Gastrocnemius medialis (tissue), 4 donors: Measurements from ENCODE around the gene CRP. TPM values are rescaled to one million over a fixed set of nuclear protein-coding genes. Genes with fewer than 3 reads are reported as not detected.

Source experiments
- ATAC-seq, 2 donors: fragments of 150-250 bp; one replicate each; pipeline ENCODE4 v1.9.1; 2016
- DNase-seq, 2 donors: peaks; one replicate each; pipeline ENCODE4 v3.0.0-alpha.2; 2019
- H3K27ac ChIP-seq, 4 donors: fragments of 200-600 bp; sonication (generic); 1 replicate in 1 of 4; 2 replicates in 3 of 4; pipeline ENCODE4 v1.5.1; 2016 to 2018; ENCODE audit warnings: mild to moderate bottlenecking in 2 of 4, moderate library complexity in 1 of 4
- H3K27me3 ChIP-seq, 3 donors: fragments of 200-600 bp; sonication (generic) in 2 of 3; 1 replicate in 1 of 3; 2 replicates in 2 of 3; pipeline versions ENCODE4 v1.5.1 to v1.6.0; 2016 to 2019; ENCODE audit warnings: mild to moderate bottlenecking in 1 of 3, moderate library complexity in 1 of 3
- H3K36me3 ChIP-seq, 2 donors: fragments of 200-600 bp; sonication (generic) in 1 of 2; one replicate each; pipeline ENCODE4 v1.5.1; 2017 to 2018
- H3K4me1 ChIP-seq, 2 donors: fragments of 200-600 bp; sonication (generic) in 1 of 2; one replicate each; pipeline ENCODE4 v1.5.1; 2016 to 2017; ENCODE audit warnings: mild to moderate bottlenecking in 2 of 2
- H3K4me3 ChIP-seq, 4 donors: fragments of 200-600 bp; sonication (generic) in 3 of 4; 1 replicate in 1 of 4; 2 replicates in 3 of 4; pipeline ENCODE4 v1.5.1; 2016 to 2019; ENCODE audit warnings: mild to moderate bottlenecking in 2 of 4
- H3K9me3 ChIP-seq, 3 donors: fragments of 200-600 bp; sonication (generic) in 2 of 3; 1 replicate in 1 of 3; 2 replicates in 2 of 3; pipeline ENCODE4 v1.5.1; 2016 to 2019
- POLR2A ChIP-seq, 2 donors: fragments of 450-650 bp; IDR thresholded peaks; one replicate each; pipeline ENCODE4 v1.6.1; 2017; ENCODE audit warnings: antibody characterized with exemption in 2 of 2, mild to moderate bottlenecking in 2 of 2, moderate library complexity in 2 of 2
- in situ Hi-C, 4 donors: fragments of 200-750 bp; cut with MboI; loops; one replicate each; pipeline versions ENCODE4 v1.15.0 to v1.8.0; 2017; ENCODE audit warnings: low sequenced_read_pairs in 4 of 4
- intact Hi-C: fragments of 100-400 bp; cut with DNase I; formaldehyde crosslinking; loops from one replicate; pipeline ENCODE4 v1.15.1; 2023; ENCODE audit warnings: low total_unique reads
- total RNA-seq, 4 donors: library from RNA; depleted of rRNA; stranded (reverse); fragments of >200 nt; gene quantifications; one replicate each; pipeline versions ENCODE4 v1.1.0 to v1.2.3, GENCODE V29; 2016
- TF ChIP-seq, protein P1 (sequence below), 5 experiments: fragments of 450-650 bp in 3 of 5; fragments of 200-600 bp in 2 of 5; sonication (generic) in 2 of 5; IDR thresholded peaks in 4 of 5; conservative IDR thresholded peaks in 1 of 5; 1 replicate in 4 of 5; 2 replicates in 1 of 5; pipeline ENCODE4 v1.5.1; 2016 to 2019; ENCODE audit warnings: antibody characterized with exemption in 5 of 5, mild to moderate bottlenecking in 3 of 5, moderate library complexity in 3 of 5

CRP gene
- 10 to 100 TPM in 2 of 4 donors, not detected in 2; 11.0 to 26.7 TPM for total RNA-seq

DNA sequence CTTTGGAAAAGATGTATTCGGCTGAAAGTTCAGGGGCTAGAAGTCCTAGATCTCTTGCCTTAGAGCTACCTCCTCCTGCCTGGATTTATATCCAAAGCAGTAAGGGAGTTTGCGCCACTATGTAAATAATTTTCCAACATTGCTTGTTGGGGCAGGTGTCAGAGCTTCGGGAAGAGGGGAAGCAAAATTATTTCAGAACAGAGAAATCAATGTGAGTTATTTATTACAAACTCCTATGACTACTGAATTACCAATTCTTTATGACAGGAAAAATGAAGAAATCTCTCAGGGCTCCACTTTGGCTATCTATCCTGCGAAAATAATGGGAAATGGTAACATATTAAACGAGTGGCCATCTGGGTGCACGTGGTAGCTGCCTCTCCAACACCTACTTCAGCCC, at the start of gene CRP:
CRP (minus strand) TSS at position 61 of the 400 bp plus-strand sequence. CDS start 104 bp downstream, outside the sequence.
- H3K9me3 ChIP-seq, result no peaks in the 10 kb centered on the region
- no peak for TF ChIP-seq POLR2A (IDR thresholded peaks at IDR 0.05)
- in situ Hi-C loops, result no loop called here
- no peaks in the 10 kb centered on the region for H3K4me1 ChIP-seq
- H3K4me3 ChIP-seq, result no peak within 1 kb of the TSS
- intact Hi-C loops, result no loop called here
- ATAC-seq, result no peak
- no peaks in the 10 kb centered on the region for H3K27me3 ChIP-seq
- DNase-seq, result no peak
- H3K36me3 ChIP-seq, result no peaks in the 10 kb centered on the region
- H3K27ac ChIP-seq, result no peak within 1 kb of the TSS

DNA sequence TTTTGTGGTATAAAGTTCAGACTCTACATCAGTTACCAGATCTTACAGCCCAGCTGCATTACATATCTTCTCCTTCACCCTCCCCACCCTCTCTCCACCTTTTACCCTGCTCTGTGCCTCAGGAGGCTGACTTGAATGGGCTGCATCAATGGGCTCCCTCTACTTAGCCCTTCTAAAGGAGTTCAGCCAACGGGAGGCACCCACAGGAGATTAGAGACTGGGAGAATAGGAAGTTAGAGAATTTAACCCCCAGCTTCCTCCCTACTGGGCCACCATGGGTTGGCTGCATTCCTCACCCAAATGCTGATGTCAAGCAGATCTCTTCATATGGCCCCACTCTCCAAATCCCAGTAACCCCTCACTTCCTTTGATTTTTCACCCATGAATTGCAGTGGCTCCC, 49.3 kb upstream of the CRP start:
- no peak for DNase-seq
- TF ChIP-seq POLR2A (IDR thresholded peaks at IDR 0.05), result no peak
- TF ChIP-seq, protein P1, sequence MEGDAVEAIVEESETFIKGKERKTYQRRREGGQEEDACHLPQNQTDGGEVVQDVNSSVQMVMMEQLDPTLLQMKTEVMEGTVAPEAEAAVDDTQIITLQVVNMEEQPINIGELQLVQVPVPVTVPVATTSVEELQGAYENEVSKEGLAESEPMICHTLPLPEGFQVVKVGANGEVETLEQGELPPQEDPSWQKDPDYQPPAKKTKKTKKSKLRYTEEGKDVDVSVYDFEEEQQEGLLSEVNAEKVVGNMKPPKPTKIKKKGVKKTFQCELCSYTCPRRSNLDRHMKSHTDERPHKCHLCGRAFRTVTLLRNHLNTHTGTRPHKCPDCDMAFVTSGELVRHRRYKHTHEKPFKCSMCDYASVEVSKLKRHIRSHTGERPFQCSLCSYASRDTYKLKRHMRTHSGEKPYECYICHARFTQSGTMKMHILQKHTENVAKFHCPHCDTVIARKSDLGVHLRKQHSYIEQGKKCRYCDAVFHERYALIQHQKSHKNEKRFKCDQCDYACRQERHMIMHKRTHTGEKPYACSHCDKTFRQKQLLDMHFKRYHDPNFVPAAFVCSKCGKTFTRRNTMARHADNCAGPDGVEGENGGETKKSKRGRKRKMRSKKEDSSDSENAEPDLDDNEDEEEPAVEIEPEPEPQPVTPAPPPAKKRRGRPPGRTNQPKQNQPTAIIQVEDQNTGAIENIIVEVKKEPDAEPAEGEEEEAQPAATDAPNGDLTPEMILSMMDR (IDR thresholded peaks at IDR 0.05 in 4 of 5, conservative IDR thresholded peaks at IDR 0.05 in 1 of 5), result no peak
- no peaks in the 10 kb centered on the region for H3K9me3 ChIP-seq
- no peak overlapping the region for H3K4me3 ChIP-seq
- H3K27me3 ChIP-seq, result no peaks in the 10 kb centered on the region
- intact Hi-C loops (no loop called here), in situ Hi-C loops (no loop called here)
- no peaks in the 10 kb centered on the region for H3K36me3 ChIP-seq
- H3K27ac ChIP-seq, result no peak overlapping the region
- ATAC-seq, result no peak
- H3K4me1 ChIP-seq, result no peaks in the 10 kb centered on the region

DNA sequence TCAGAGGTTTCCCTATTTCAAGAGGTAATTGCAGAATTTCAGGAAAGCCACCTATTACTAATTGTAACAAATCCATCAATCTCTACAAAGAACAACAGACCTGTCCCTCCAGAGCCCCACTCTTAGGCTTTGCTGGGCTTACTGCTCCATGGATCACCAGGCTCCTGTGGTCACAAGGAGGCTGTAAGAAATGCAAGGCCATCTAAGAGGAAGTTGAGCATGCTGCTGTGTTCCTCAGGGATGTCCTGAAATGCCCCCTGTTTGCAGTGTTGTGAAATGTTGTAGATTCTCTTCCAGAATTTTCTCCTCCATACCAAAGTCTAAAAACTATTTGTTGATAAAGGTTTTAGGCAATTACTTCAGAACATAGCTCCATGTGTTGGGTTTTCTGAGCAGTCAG, 42.0 kb upstream of the CRP start:
- H3K27ac ChIP-seq, result no peak overlapping the region
- DNase-seq, result peak; percentile 8 to 18
- H3K4me1 ChIP-seq, result no peaks in the 10 kb centered on the region
- peak in 1 of 2 donors; percentile 42 for ATAC-seq
- H3K36me3 ChIP-seq, result no peaks in the 10 kb centered on the region
- no peak overlapping the region for H3K4me3 ChIP-seq
- no peaks in the 10 kb centered on the region for H3K9me3 ChIP-seq
- in situ Hi-C loops (no loop called here), intact Hi-C loops (no loop called here)
- no peaks in the 10 kb centered on the region for H3K27me3 ChIP-seq
- TF ChIP-seq POLR2A (IDR thresholded peaks at IDR 0.05), result no peak
- TF ChIP-seq, protein P1 (IDR thresholded peaks at IDR 0.05 in 4 of 5, conservative IDR thresholded peaks at IDR 0.05 in 1 of 5), result no peak

DNA sequence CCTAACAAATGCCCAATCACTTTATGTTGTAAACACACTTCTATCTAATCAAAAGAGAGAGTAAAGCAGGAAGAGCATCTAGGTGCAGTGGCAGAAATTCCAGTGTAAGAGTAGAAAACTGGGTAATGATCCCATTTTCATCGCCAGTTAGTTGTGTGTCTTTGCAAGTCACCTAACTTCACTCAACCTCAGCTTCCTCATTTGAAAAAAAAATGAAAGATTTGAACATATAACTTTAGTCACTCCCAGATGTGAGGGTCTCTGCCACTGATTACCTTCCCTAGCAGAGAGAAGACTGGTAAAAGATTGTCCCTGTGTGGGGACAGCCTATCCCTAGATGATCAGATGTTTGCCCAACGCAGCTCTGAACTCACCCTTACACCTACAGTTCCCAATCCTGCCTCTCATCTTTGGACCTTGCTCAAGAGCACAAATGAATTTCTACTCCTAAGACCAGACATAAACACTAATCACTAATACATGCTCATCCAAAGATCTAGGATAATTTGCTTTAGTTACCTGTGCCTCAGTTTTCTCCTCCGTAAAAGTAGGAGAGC, 41.1 kb upstream of the CRP start:
- ATAC-seq (no peak), DNase-seq (no peak)
- H3K27ac ChIP-seq, result no peak overlapping the region
- H3K4me3 ChIP-seq, result no peak overlapping the region
- H3K4me1 ChIP-seq, result no peaks in the 10 kb centered on the region
- H3K27me3 ChIP-seq, result no peaks in the 10 kb centered on the region
- in situ Hi-C loops, result no loop called here
- intact Hi-C loops, result no loop called here
- TF ChIP-seq, protein P1 (IDR thresholded peaks at IDR 0.05 in 4 of 5, conservative IDR thresholded peaks at IDR 0.05 in 1 of 5), result no peak
- no peak for TF ChIP-seq POLR2A (IDR thresholded peaks at IDR 0.05)
- no peaks in the 10 kb centered on the region for H3K9me3 ChIP-seq
- no peaks in the 10 kb centered on the region for H3K36me3 ChIP-seq

DNA sequence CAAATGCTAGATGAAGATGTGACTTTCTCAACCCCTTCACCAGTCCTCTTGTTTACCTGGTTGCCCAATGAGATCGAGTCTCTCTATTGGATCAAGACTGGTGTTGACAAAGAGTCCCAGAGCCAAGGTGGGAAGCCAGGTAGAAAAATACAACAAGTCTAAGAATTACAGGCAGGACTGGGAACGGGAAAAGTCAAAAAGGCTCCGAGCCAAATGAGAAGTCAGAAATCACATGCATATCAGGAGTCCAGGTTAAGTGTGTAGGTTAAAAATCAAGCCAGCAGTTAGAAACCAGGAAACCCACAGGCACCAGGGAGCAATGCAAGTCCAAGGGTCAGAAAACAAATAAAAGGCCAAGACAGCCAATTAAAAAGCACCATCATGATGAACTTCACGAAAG, 39.0 kb upstream of the CRP start:
- Histone ChIP-seq H3K9me3 (no peaks in the 10 kb centered on the region), H3K36me3 (no peaks in the 10 kb centered on the region), H3K27ac (peak overlapping the region; percentile 4 to 56 (median 39)), H3K4me3 (no peak overlapping the region), H3K27me3 (no peaks in the 10 kb centered on the region), H3K4me1 (no peaks in the 10 kb centered on the region)
- no peak for ATAC-seq
- intact Hi-C loops (no loop called here), in situ Hi-C loops (no loop called here)
- no peak for DNase-seq
- TF ChIP-seq, protein P1 (IDR thresholded peaks at IDR 0.05 in 4 of 5, conservative IDR thresholded peaks at IDR 0.05 in 1 of 5), result no peak
- TF ChIP-seq POLR2A (IDR thresholded peaks at IDR 0.05), result no peak
